ENCODE results near the gene PRKAG2. TPM values are rescaled to one million over a fixed set of nuclear protein-coding genes. Genes with fewer than 3 reads are reported as not detected.
"Not testable (repeated sequence)": the region's sequence is repeated elsewhere in the genome, so short reads cannot be mapped to it uniquely, and the experiment has no call there.

PRKAG2 gene
- total RNA-seq, 1 donor from 2014 or later, result 25.4 TPM

GRCh38 chr7:151792636-151793035 is 84.3 kb downstream of the PRKAG2 start:
- no peak for DNase-seq (ENCODE audit: extremely low read depth, low read depth, low spot score)

- no peak for DNase-seq (ENCODE audit: extremely low read depth, low read depth, low spot score)
These were observed 84.8 kb downstream of the PRKAG2 start for GRCh38 chr7:151792086-151792485.

- no peak for DNase-seq (ENCODE audit: extremely low read depth, low read depth, low spot score)
These were observed 85.9 kb downstream of the PRKAG2 start for GRCh38 chr7:151790830-151791620.

GRCh38 chr7:151790095-151790829 is 86.7 kb downstream of the PRKAG2 start:
- no peak for DNase-seq (ENCODE audit: extremely low read depth, low read depth, low spot score)

GRCh38 chr7:151789380-151789947 is 87.5 kb downstream of the PRKAG2 start:
- DNase-seq (ENCODE audit: extremely low read depth, low read depth, low spot score), result no peak

- no peak for DNase-seq (ENCODE audit: extremely low read depth, low read depth, low spot score)
These were observed 89.6 kb downstream of the PRKAG2 start for GRCh38 chr7:151787348-151787747.

- no peak for DNase-seq (ENCODE audit: extremely low read depth, low read depth, low spot score)
These were observed 90.0 kb downstream of the PRKAG2 start for GRCh38 chr7:151786936-151787335.

GRCh38 chr7:151786241-151786640 is 90.7 kb downstream of the PRKAG2 start:
- DNase-seq (ENCODE audit: extremely low read depth, low read depth, low spot score), result no peak

- no peak for DNase-seq (ENCODE audit: extremely low read depth, low read depth, low spot score)
These were observed 91.3 kb downstream of the PRKAG2 start for GRCh38 chr7:151785681-151785965.

- no peak for DNase-seq (ENCODE audit: extremely low read depth, low read depth, low spot score)
These were observed 91.8 kb downstream of the PRKAG2 start for GRCh38 chr7:151784853-151785680.

GRCh38 chr7:151783958-151784575 is 92.8 kb downstream of the PRKAG2 start:
- no peak for DNase-seq (ENCODE audit: extremely low read depth, low read depth, low spot score)

- no peak for DNase-seq (ENCODE audit: extremely low read depth, low read depth, low spot score)
These were observed 94.1 kb downstream of the PRKAG2 start for GRCh38 chr7:151782598-151783448.

GRCh38 chr7:151782256-151782597 is 94.7 kb downstream of the PRKAG2 start:
- not testable (repeated sequence) for DNase-seq (ENCODE audit: extremely low read depth, low read depth, low spot score)

- DNase-seq (ENCODE audit: extremely low read depth, low read depth, low spot score), result no peak
These were observed 95.6 kb downstream of the PRKAG2 start for GRCh38 chr7:151781161-151781845.

- peak; percentile 61 for DNase-seq (ENCODE audit: extremely low read depth, low read depth, low spot score)
These were observed 96.3 kb downstream of the PRKAG2 start for GRCh38 chr7:151780631-151781030.

GRCh38 chr7:151779678-151780077 is 97.2 kb downstream of the PRKAG2 start:
- DNase-seq (ENCODE audit: extremely low read depth, low read depth, low spot score), result no peak

GRCh38 chr7:151779255-151779654 is 97.7 kb downstream of the PRKAG2 start:
- DNase-seq (ENCODE audit: extremely low read depth, low read depth, low spot score), result no peak

- no peak for DNase-seq (ENCODE audit: extremely low read depth, low read depth, low spot score)
These were observed 98.8 kb downstream of the PRKAG2 start for GRCh38 chr7:151777908-151778670.

GRCh38 chr7:151777495-151777880 is 99.4 kb downstream of the PRKAG2 start:
- DNase-seq (ENCODE audit: extremely low read depth, low read depth, low spot score), result no peak

All from glomerular endothelial cell (primary cell).